PFSK-1 (cell line): ENCODE measurements around the gene BCOR.

Experiments
- POLR2AphosphoS5 ChIP-seq: IDR thresholded peaks from 2 replicates; pipeline ENCODE4 v1.6.1; 2012; ENCODE audit warnings: low read depth, mild to moderate bottlenecking, control low read depth, low read length, moderate library complexity
- REST ChIP-seq, 2 experiments: IDR thresholded peaks; 2 replicates each; pipeline versions ENCODE4 v1.6.1 to v1.8.0; 2011 to 2012; ENCODE audit warnings: low read depth in 2 of 2, low read length in 2 of 2, control low read depth in 1 of 2, inconsistent platforms in 1 of 2, mild to moderate bottlenecking in 1 of 2, moderate library complexity in 1 of 2; ENCODE audit not compliant: insufficient read depth in 1 of 2

- no peak for TF ChIP-seq REST (IDR thresholded peaks at IDR 0.05; ENCODE audit: insufficient read depth in 1 of 2, low read depth in 2 of 2, low read length in 2 of 2)
- no peak for TF ChIP-seq POLR2AphosphoS5
These were observed 2.7 kb downstream of the BCOR start for GRCh38 chrX:40094900-40095582.
